CD14-positive monocyte (primary cell): ENCODE measurements around the gene B4GALT1. TPM values are rescaled to one million over a fixed set of nuclear protein-coding genes. Genes with fewer than 3 reads are reported as not detected.
A peak's percentile ranks its signal among the peaks of the same experiment; 100 is the strongest.

ENCODE experiments used
- DNase-seq, 3 donors: peaks; one replicate each; pipeline ENCODE4 v3.0.0-alpha.2; 2011 to 2022
- H2AFZ ChIP-seq: 2 replicates; pipeline ENCODE4 v1.6.0; 2012; ENCODE audit warnings: mild to moderate bottlenecking, low read depth, low read length, inconsistent platforms; ENCODE audit not compliant: insufficient read depth, poor library complexity, severe bottlenecking
- H3K27ac ChIP-seq, 2 donors: 1 replicate in 1 of 2; 2 replicates in 1 of 2; pipeline ENCODE4 v1.5.1; 2012 to 2013; ENCODE audit warnings: low read length in 2 of 2, control low read depth in 1 of 2, inconsistent platforms in 1 of 2, low read depth in 1 of 2, mild to moderate bottlenecking in 1 of 2
- H3K27me3 ChIP-seq, 2 donors: one replicate each; pipeline versions ENCODE4 v1.6.0 to v1.6.1; 2011 to 2013; ENCODE audit warnings: low read length in 2 of 2; ENCODE audit not compliant: control insufficient read depth in 2 of 2, insufficient read depth in 2 of 2
- H3K36me3 ChIP-seq, 2 donors: replicated peaks in 1 of 2; 1 replicate in 1 of 2; 2 replicates in 1 of 2; pipeline versions ENCODE4 v1.5.1 to v1.6.1; 2012 to 2013; ENCODE audit warnings: low read length in 2 of 2, control low read depth in 1 of 2, inconsistent platforms in 1 of 2, mild to moderate bottlenecking in 1 of 2; ENCODE audit not compliant: insufficient read depth in 2 of 2, control insufficient read depth in 1 of 2
- H3K4me1 ChIP-seq, 2 donors: 1 replicate in 1 of 2; 2 replicates in 1 of 2; pipeline versions ENCODE4 v1.5.1 to v1.6.1; 2012 to 2013; ENCODE audit warnings: low read length in 2 of 2, control low read depth in 1 of 2, inconsistent platforms in 1 of 2, mild to moderate bottlenecking in 1 of 2, moderate library complexity in 1 of 2; ENCODE audit not compliant: insufficient read depth in 2 of 2, control insufficient read depth in 1 of 2
- H3K4me2 ChIP-seq: replicated peaks from 2 replicates; pipeline ENCODE3; 2012; ENCODE audit warnings: low read length, moderate library complexity, mild to moderate bottlenecking; ENCODE audit not compliant: poor library complexity, severe bottlenecking; ENCODE audit errors: extremely low read depth
- H3K4me3 ChIP-seq, 3 experiments: fragments of 200-600 bp in 1 of 3; sonication (generic) in 1 of 3; replicated peaks in 1 of 3; 1 replicate in 2 of 3; 2 replicates in 1 of 3; pipeline ENCODE4 v1.5.1; 2011 to 2013; ENCODE audit warnings: low read length in 3 of 3, mild to moderate bottlenecking in 3 of 3, control low read depth in 2 of 3, low read depth in 2 of 3, inconsistent platforms in 1 of 3, moderate library complexity in 1 of 3
- H3K79me2 ChIP-seq: 2 replicates; pipeline ENCODE4 v1.6.0; 2012; ENCODE audit warnings: mild to moderate bottlenecking, control low read depth, inconsistent platforms, low read length, moderate library complexity; ENCODE audit not compliant: insufficient read depth
- H3K9ac ChIP-seq: 2 replicates; pipeline ENCODE4 v1.6.0; 2017; ENCODE audit warnings: low read length, mild to moderate bottlenecking; ENCODE audit not compliant: insufficient read depth, poor library complexity, severe bottlenecking
- H3K9me3 ChIP-seq, 2 donors: replicated peaks in 1 of 2; 1 replicate in 1 of 2; 2 replicates in 1 of 2; pipeline versions ENCODE4 v1.5.1 to v1.6.1; 2012 to 2013; ENCODE audit warnings: low read length in 2 of 2, control low read depth in 1 of 2; ENCODE audit not compliant: control insufficient read depth in 1 of 2, insufficient read depth in 1 of 2
- H4K20me1 ChIP-seq: 2 replicates; pipeline ENCODE4 v1.6.0; 2012; ENCODE audit warnings: mild to moderate bottlenecking, low read length, control low read depth, moderate library complexity; ENCODE audit not compliant: insufficient read depth
- H3K27ac Mint-ChIP-seq, 7 donors: one replicate each; pipeline ENCODE4 v1.8.0; 2020; ENCODE audit warnings: mild to moderate bottlenecking in 7 of 7, mixed read lengths in 7 of 7, moderate library complexity in 6 of 7, inconsistent platforms in 2 of 7
- H3K27me3 Mint-ChIP-seq, 3 donors: one replicate each; pipeline ENCODE4 v1.8.0; 2021 to 2022; ENCODE audit warnings: low read depth in 3 of 3, mild to moderate bottlenecking in 3 of 3, mixed read lengths in 3 of 3, moderate library complexity in 3 of 3, inconsistent platforms in 1 of 3
- H3K36me3 Mint-ChIP-seq, 2 donors: one replicate each; pipeline ENCODE4 v1.8.0; 2020; ENCODE audit warnings: mixed read lengths in 2 of 2, inconsistent platforms in 1 of 2, mild to moderate bottlenecking in 1 of 2
- H3K4me1 Mint-ChIP-seq: one replicate; pipeline ENCODE4 v1.8.0; 2020; ENCODE audit warnings: mild to moderate bottlenecking, mixed read lengths
- H3K4me3 Mint-ChIP-seq, 2 donors: one replicate each; pipeline ENCODE4 v1.8.0; 2020; ENCODE audit warnings: mild to moderate bottlenecking in 2 of 2, mixed read lengths in 2 of 2, moderate library complexity in 1 of 2
- H3K9me3 Mint-ChIP-seq, 7 donors: one replicate each; pipeline ENCODE4 v1.8.0; 2020 to 2022; ENCODE audit warnings: mixed read lengths in 7 of 7, mild to moderate bottlenecking in 6 of 7, moderate library complexity in 6 of 7, inconsistent platforms in 2 of 7
- WGBS: methylation state at CpG from one replicate; pipeline ENCODE4 v1.1.5; 2013; ENCODE audit warnings: missing lambda C conversion rate; ENCODE audit not compliant: insufficient coverage; 5-methylcytosine and 5-hydroxymethylcytosine counted together
- intact Hi-C, 2 donors: fragments of 100-400 bp; cut with micrococcal nuclease; formaldehyde crosslinking; loops; one replicate each; pipeline versions ENCODE4 v1.15.0 to v1.15.1; 2023
- polyA plus RNA-seq, 3 donors: library from polyadenylated mRNA; depleted of rRNA in 1 of 3; unstranded in 2 of 3; stranded (reverse) in 1 of 3; fragments of 300-500 nt in 2 of 3; fragments of >200 nt in 1 of 3; fragmentation: Illumina TruSeq in 2 of 3; gene quantifications; 1 replicate in 2 of 3; 2 replicates in 1 of 3; pipeline ENCODE4 v1.2.3, GENCODE V29; 2012 to 2021
- TF ChIP-seq, protein P1 (sequence below): fragments of 200-600 bp; IDR thresholded peaks from one replicate; pipeline ENCODE4 v1.8.0; 2022; ENCODE audit warnings: antibody characterized with exemption, mild to moderate bottlenecking

The B4GALT1 gene
- polyA plus RNA-seq, 3 donors: 27.6 to 53.7 (median 38.6) TPM

DNA sequence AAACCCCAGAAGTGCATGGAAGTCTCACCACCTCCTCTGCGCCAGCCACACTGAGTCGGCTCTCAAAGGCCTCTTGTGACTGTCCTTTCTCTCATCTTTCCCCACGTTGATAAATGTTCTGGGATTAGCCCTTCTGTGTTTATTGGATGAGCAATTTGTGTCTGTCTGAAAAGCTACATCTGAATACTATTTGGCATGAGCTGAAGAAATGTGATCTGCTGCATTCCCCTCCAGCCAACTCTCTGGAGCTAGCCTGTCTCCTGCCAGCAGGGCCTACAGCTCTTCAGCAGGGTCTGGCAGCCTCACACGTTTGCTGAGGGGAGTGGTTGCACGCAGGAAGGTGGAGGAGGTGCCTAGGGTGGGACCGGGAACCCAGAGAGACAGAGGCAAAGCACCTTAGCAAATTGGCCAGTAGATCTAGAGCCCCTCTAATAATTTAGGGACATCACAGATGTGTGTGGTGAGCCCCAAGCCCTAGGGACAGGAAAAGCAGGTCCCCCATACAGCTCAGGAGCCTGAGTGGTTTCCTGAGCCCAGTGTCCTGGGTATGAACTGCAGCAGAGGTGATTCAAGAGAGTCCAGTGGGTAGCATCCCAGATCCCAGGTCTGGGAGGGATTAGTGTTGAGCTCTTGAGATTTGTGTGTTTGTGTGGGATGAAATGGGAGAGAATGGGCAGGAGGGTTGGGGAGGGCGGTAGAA is 20.5 kb upstream of the B4GALT1 start:
- WGBS: 75% methylated on average over 2 of the region's 7 CpGs
- Histone ChIP-seq H4K20me1 (no peaks in the 10 kb centered on the region), H2AFZ (no peak overlapping the region), H3K9ac (no peak overlapping the region), H3K79me2 (no peaks in the 10 kb centered on the region), H3K36me3 (no peaks in the 10 kb centered on the region), H3K9me3 (no peaks in the 10 kb centered on the region), H3K4me1 (no peaks in the 10 kb centered on the region), H3K27ac (no peak overlapping the region), H3K4me2 (no peak overlapping the region), H3K4me3 (no peak overlapping the region), H3K27me3 (no peaks in the 10 kb centered on the region)
- no peak overlapping the region for H3K4me3 Mint-ChIP-seq
- intact Hi-C loops: no loop called here
- H3K27me3 Mint-ChIP-seq: peaks cover 0 to 4% (median 1%) of the 10 kb centered on the region in 3 donors
- H3K36me3 Mint-ChIP-seq: no peaks in the 10 kb centered on the region
- TF ChIP-seq, protein P1, sequence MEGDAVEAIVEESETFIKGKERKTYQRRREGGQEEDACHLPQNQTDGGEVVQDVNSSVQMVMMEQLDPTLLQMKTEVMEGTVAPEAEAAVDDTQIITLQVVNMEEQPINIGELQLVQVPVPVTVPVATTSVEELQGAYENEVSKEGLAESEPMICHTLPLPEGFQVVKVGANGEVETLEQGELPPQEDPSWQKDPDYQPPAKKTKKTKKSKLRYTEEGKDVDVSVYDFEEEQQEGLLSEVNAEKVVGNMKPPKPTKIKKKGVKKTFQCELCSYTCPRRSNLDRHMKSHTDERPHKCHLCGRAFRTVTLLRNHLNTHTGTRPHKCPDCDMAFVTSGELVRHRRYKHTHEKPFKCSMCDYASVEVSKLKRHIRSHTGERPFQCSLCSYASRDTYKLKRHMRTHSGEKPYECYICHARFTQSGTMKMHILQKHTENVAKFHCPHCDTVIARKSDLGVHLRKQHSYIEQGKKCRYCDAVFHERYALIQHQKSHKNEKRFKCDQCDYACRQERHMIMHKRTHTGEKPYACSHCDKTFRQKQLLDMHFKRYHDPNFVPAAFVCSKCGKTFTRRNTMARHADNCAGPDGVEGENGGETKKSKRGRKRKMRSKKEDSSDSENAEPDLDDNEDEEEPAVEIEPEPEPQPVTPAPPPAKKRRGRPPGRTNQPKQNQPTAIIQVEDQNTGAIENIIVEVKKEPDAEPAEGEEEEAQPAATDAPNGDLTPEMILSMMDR: no peak
- peaks cover 1% of the 10 kb centered on the region for H3K4me1 Mint-ChIP-seq
- no peak overlapping the region for H3K27ac Mint-ChIP-seq
- no peak for DNase-seq
- no peaks in the 10 kb centered on the region for H3K9me3 Mint-ChIP-seq

DNA sequence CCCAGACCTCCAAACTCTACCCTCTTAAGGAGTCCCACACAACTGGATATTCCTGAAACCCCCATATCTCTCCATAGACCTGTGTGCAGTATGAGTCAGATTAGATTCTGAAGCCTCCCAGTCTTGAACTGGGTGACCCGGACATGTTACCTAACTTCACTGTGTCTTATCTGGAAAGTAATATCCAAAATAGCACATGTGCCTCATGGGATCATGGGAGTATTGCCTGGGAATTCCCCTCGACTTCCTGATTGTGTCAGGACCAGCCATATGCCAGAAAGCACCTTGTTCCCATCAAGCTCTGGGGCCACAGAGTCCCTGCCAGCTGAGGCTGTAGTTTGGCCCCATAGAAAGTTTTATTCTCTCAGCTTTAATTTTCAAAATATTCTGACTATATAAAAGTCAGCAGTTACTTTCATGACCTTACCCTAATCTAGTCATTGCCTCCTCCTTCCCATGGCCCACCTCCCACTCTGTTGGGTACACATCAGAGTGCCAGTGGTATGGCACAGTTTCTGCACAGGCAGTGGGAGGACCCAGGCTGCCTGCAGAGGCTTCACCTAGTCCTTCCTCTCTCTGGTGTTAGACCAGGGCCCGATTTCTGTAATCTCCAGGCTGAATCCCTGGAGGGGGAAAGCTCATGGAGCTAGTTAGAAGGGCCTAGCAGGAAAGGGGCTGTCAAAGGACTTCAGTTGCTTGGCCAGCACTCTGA is 19.5 kb upstream of the B4GALT1 start:
- TF ChIP-seq, protein P1: no peak
- Histone ChIP-seq H3K4me2 (no peak overlapping the region), H3K27ac (no peak overlapping the region), H3K79me2 (no peaks in the 10 kb centered on the region), H3K4me1 (no peaks in the 10 kb centered on the region), H3K27me3 (no peaks in the 10 kb centered on the region), H3K9ac (no peak overlapping the region), H2AFZ (no peak overlapping the region), H3K9me3 (no peaks in the 10 kb centered on the region), H4K20me1 (no peaks in the 10 kb centered on the region), H3K36me3 (no peaks in the 10 kb centered on the region), H3K4me3 (no peak overlapping the region)
- H3K27me3 Mint-ChIP-seq: peaks cover 0 to 4% (median 1%) of the 10 kb centered on the region in 3 donors
- DNase-seq: peak in 1 of 3 donors; percentile 17
- intact Hi-C loops: no loop called here
- H3K4me3 Mint-ChIP-seq: no peak overlapping the region
- H3K4me1 Mint-ChIP-seq: peaks cover 1% of the 10 kb centered on the region
- no peak overlapping the region for H3K27ac Mint-ChIP-seq
- WGBS: 76% methylated on average over 2 of the region's 3 CpGs
- peaks cover 0 to 3% (median 0%) of the 10 kb centered on the region in 7 donors for H3K9me3 Mint-ChIP-seq
- no peaks in the 10 kb centered on the region for H3K36me3 Mint-ChIP-seq
